ENCODE results near the gene EPO.

EPO gene

GRCh38 chr7:100687751-100688300 is 32.4 kb upstream of the EPO start:
- H3K4me3 ChIP-seq (ENCODE audit: low read length): no peak overlapping the region
- no peak for TF ChIP-seq CTCF (IDR thresholded peaks at IDR 0.05; ENCODE audit: insufficient read depth, low read depth, low read length, missing control alignments)
- DNase-seq (ENCODE audit: low read depth): no peak

- TF ChIP-seq CTCF (IDR thresholded peaks at IDR 0.05; ENCODE audit: insufficient read depth, low read depth, low read length, missing control alignments): no peak
- no peak for DNase-seq (ENCODE audit: low read depth)
- H3K4me3 ChIP-seq (ENCODE audit: low read length): no peak overlapping the region
Measured at GRCh38 chr7:100688326-100688860, 31.9 kb upstream of the EPO start.

- TF ChIP-seq CTCF (IDR thresholded peaks at IDR 0.05; ENCODE audit: insufficient read depth, low read depth, low read length, missing control alignments): peak; percentile 6
- DNase-seq (ENCODE audit: low read depth): no peak
- no peak overlapping the region for H3K4me3 ChIP-seq (ENCODE audit: low read length)
Measured at GRCh38 chr7:100689230-100690135, 30.8 kb upstream of the EPO start.

- peak; percentile 76 for DNase-seq (ENCODE audit: low read depth)
- peak overlapping the region; percentile 72 for H3K4me3 ChIP-seq (ENCODE audit: low read length)
Measured at GRCh38 chr7:100691676-100692577, 28.3 kb upstream of the EPO start.

GRCh38 chr7:100692578-100692961 is 27.7 kb upstream of the EPO start:
- H3K4me3 ChIP-seq (ENCODE audit: low read length): peak overlapping the region; percentile 72
- no peak for TF ChIP-seq CTCF (IDR thresholded peaks at IDR 0.05; ENCODE audit: insufficient read depth, low read depth, low read length, missing control alignments)
- no peak for DNase-seq (ENCODE audit: low read depth)

More at GRCh38 chr7:100691676-100692577, 28.3 kb upstream of the EPO start:
- peak; percentile 88 for TF ChIP-seq CTCF (IDR thresholded peaks at IDR 0.05; ENCODE audit: insufficient read depth, low read depth, low read length, missing control alignments)

GRCh38 chr7:100693312-100694097 is 26.8 kb upstream of the EPO start:
- no peak for TF ChIP-seq CTCF (IDR thresholded peaks at IDR 0.05; ENCODE audit: insufficient read depth, low read depth, low read length, missing control alignments)
- no peak for DNase-seq (ENCODE audit: low read depth)
- H3K4me3 ChIP-seq (ENCODE audit: low read length): peak overlapping the region; percentile 72
